Esophagus squamous epithelium (tissue), 5 donors: ENCODE data around the gene EFHC1. TPM values are rescaled to one million over a fixed set of nuclear protein-coding genes. Genes with fewer than 3 reads are reported as not detected.

Experiments
- DNase-seq: peaks from one replicate; lab custom pipeline; 2025; lab: John Stamatoyannopoulos, UW
- H3K27ac ChIP-seq, 4 donors: fragments of 200-600 bp; sonication (generic); one replicate each; pipeline ENCODE4 v1.5.1; 2016 to 2019; ENCODE audit warnings: mild to moderate bottlenecking in 1 of 4
- H3K27me3 ChIP-seq, 4 donors: fragments of 200-600 bp; sonication (generic); 1 replicate in 3 of 4; 2 replicates in 1 of 4; pipeline versions ENCODE4 v1.5.1 to v1.6.0; 2017 to 2021; ENCODE audit warnings: antibody characterized with exemption in 1 of 4
- H3K36me3 ChIP-seq, 3 donors: fragments of 200-600 bp; sonication (generic); one replicate each; pipeline ENCODE4 v1.5.1; 2016 to 2019
- H3K4me1 ChIP-seq, 3 donors: fragments of 200-600 bp; sonication (generic); one replicate each; pipeline ENCODE4 v1.5.1; 2017 to 2019
- H3K4me3 ChIP-seq, 4 donors: fragments of 200-600 bp; sonication (generic); 1 replicate in 3 of 4; 2 replicates in 1 of 4; pipeline ENCODE4 v1.5.1; 2016 to 2019; ENCODE audit warnings: mild to moderate bottlenecking in 2 of 4, moderate library complexity in 1 of 4
- H3K9me3 ChIP-seq, 3 donors: fragments of 200-600 bp; sonication (generic); one replicate each; pipeline ENCODE4 v1.5.1; 2016 to 2019
- CTCF ChIP-seq, 6 experiments: fragments of 450-650 bp in 4 of 6; fragments of 200-600 bp in 2 of 6; sonication (generic) in 2 of 6; IDR thresholded peaks; one replicate each; pipeline ENCODE4 v1.5.1; 2016 to 2019; ENCODE audit warnings: antibody characterized with exemption in 6 of 6, mild to moderate bottlenecking in 4 of 6, moderate library complexity in 4 of 6
- POLR2A ChIP-seq, 4 donors: fragments of 450-650 bp; IDR thresholded peaks; one replicate each; pipeline ENCODE4 v1.6.1; 2017; ENCODE audit warnings: antibody characterized with exemption in 4 of 4, mild to moderate bottlenecking in 4 of 4, moderate library complexity in 3 of 4
- WGBS, 2 donors: methylation state at CpG; one replicate each; pipeline ENCODE4 v1.1.5; 2018; 5-methylcytosine and 5-hydroxymethylcytosine counted together
- intact Hi-C: fragments of 100-400 bp; cut with DNase I; formaldehyde crosslinking; loops from one replicate; pipeline ENCODE4 v1.15.0; 2022
- total RNA-seq, 4 donors: library from RNA; depleted of rRNA; stranded (reverse); fragments of >200 nt; gene quantifications; one replicate each; pipeline ENCODE4 v1.1.0, GENCODE V29; 2016
- donor health status: DM: yes; HTN: yes; CAD: no.

The EFHC1 gene
- total RNA-seq, 4 donors from 2014 or later, result 4.0 to 17.5 (median 9.9) TPM

- no peaks in the 10 kb centered on the region for H3K9me3 ChIP-seq
- H3K36me3 ChIP-seq, result no peaks in the 10 kb centered on the region
- no peak for DNase-seq
- intact Hi-C loops, result no loop called here
- H3K27me3 ChIP-seq, result no peaks in the 10 kb centered on the region
- no peak overlapping the region for H3K27ac ChIP-seq
- no peak overlapping the region for H3K4me3 ChIP-seq
- H3K4me1 ChIP-seq, result peaks cover 0 to 18% (median 11%) of the 10 kb centered on the region in 3 donors
- no peak for TF ChIP-seq CTCF (IDR thresholded peaks at IDR 0.05)
- no peak for TF ChIP-seq POLR2A (IDR thresholded peaks at IDR 0.05)
- 74 to 80% methylated on average over 4 of the region's 4 CpGs for WGBS, 2 donors
Observed at GRCh38 chr6:52394251-52394666, 25.9 kb upstream of the EFHC1 start.

GRCh38 chr6:52395969-52396368 is 24.2 kb upstream of the EFHC1 start:
- Histone ChIP-seq H3K9me3 (no peaks in the 10 kb centered on the region), H3K4me3 (no peak overlapping the region), H3K4me1 (peaks cover 0 to 10% (median 0%) of the 10 kb centered on the region in 3 donors), H3K36me3 (no peaks in the 10 kb centered on the region), H3K27me3 (no peaks in the 10 kb centered on the region), H3K27ac (no peak overlapping the region)
- TF ChIP-seq POLR2A (IDR thresholded peaks at IDR 0.05), result no peak
- TF ChIP-seq CTCF (IDR thresholded peaks at IDR 0.05), result no peak
- intact Hi-C loops, result no loop called here
- 77 to 90% methylated on average over 2 of the region's 2 CpGs for WGBS, 2 donors
- DNase-seq, result no peak

GRCh38 chr6:52399511-52400312 is 20.4 kb upstream of the EFHC1 start:
- Histone ChIP-seq H3K9me3 (no peaks in the 10 kb centered on the region), H3K36me3 (peaks cover 0 to 22% (median 7%) of the 10 kb centered on the region in 3 donors), H3K4me3 (no peak overlapping the region), H3K27me3 (no peaks in the 10 kb centered on the region), H3K4me1 (peaks cover 5 to 25% (median 7%) of the 10 kb centered on the region in 3 donors), H3K27ac (no peak overlapping the region)
- intact Hi-C loops, result loop anchor here (5.0 to 10.0 kb wide), 2 partner anchors 115 to 263 kb away; partner anchors contain the start of gene MCM3
- WGBS, 2 donors, result 31 to 35% methylated on average over 3 of the region's 3 CpGs
- TF ChIP-seq CTCF (IDR thresholded peaks at IDR 0.05), result peak; percentile 76 to 87 (median 82)
- no peak for TF ChIP-seq POLR2A (IDR thresholded peaks at IDR 0.05)
- DNase-seq, result no peak

DNA sequence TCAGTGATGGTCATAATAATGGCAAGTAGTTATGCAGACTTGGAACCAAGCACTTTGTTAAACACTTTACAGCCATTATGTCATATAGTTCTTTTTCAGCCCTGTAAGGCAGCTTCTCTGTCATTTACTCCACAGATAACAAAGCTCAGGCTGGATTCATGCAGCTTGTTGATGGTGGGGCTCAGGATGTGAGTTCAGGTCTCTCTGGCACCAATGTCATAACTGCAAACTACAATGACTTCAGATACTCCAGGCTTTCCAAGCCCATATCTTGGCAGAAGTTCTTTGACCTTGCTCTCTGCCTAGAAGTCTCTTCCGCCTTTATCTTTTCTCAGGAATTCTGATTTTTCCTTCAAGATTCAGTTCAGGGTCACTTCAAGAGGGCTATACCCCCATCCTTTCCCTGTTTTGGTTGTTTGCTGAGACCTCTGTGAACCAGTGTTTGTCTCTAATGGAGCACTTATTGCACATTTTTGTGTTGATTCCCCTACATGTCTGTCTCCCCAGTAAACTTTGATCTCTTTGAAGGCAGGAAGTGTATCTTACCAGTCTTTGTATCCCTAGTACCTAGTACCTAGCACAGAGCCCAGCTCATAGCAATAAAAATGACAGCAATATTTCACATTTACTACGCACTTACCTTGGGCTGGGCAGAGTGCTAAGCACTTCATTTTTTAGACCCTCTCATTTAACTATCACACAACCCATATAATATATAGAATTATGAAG is 19.7 kb upstream of the EFHC1 start:
- peaks cover 5 to 25% (median 7%) of the 10 kb centered on the region in 3 donors for H3K4me1 ChIP-seq
- no peak overlapping the region for H3K27ac ChIP-seq
- peaks cover 0 to 30% (median 7%) of the 10 kb centered on the region in 3 donors for H3K36me3 ChIP-seq
- intact Hi-C loops, result loop anchor here (5.0 to 10.0 kb wide), 2 partner anchors 116 to 262 kb away; partner anchors contain the start of gene MCM3
- no peak overlapping the region for H3K4me3 ChIP-seq
- no peak for DNase-seq
- no peaks in the 10 kb centered on the region for H3K9me3 ChIP-seq
- no peak for TF ChIP-seq CTCF (IDR thresholded peaks at IDR 0.05)
- no peak for TF ChIP-seq POLR2A (IDR thresholded peaks at IDR 0.05)
- H3K27me3 ChIP-seq, result no peaks in the 10 kb centered on the region
- WGBS, 2 donors, result 65 to 81% methylated on average over 2 of the region's 2 CpGs
